GM12878 (cell line): ENCODE data around the gene SLC66A3. TPM values are rescaled to one million over a fixed set of nuclear protein-coding genes. Genes with fewer than 3 reads are reported as not detected.

ENCODE experiments used
- ATAC-seq: fragments of 200-7000 bp; cut with Tn5 transposase; 3 replicates; pipeline ENCODE4 v1.9.1; 2020; ENCODE audit warnings: mild to moderate bottlenecking, moderate library complexity
- BruUV-seq: library from RNA; stranded (reverse); fragments of 400-500 nt; replicated peaks from 2 replicates; lab custom pipeline; 2021; lab: Mats Ljungman, UMichigan
- CTCF ChIA-PET: fragments of 300-600 bp; sonication (Branson Sonifier 250); formaldehyde crosslinking; extraction: SDS; loops from one replicate; lab custom pipeline; 2021; ENCODE audit warnings: inconsistent platforms; lab: Yijun Ruan, JAX
- POLR2A ChIA-PET: fragments of 350-600 bp; formaldehyde crosslinking; extraction: SDS; loops from one replicate; lab custom pipeline; 2021; ENCODE audit warnings: inconsistent platforms; lab: Charles Lee
- RAD21 ChIA-PET: fragments of 300-600 bp; sonication (Branson Sonifier 250); formaldehyde crosslinking; loops from one replicate; lab custom pipeline; 2023; ENCODE audit warnings: antibody characterized with exemption; ENCODE audit not compliant: unreplicated experiment; lab: Charles Lee
- SMC1A ChIA-PET: fragments of 300-600 bp; sonication (Branson Sonifier 250); formaldehyde crosslinking; loops from one replicate; lab custom pipeline; 2023; ENCODE audit not compliant: unreplicated experiment, uncharacterized antibody; lab: Charles Lee
- DNase-seq: peaks from one replicate; pipeline ENCODE4 v3.0.0-alpha.2; 2011; ENCODE audit warnings: low read depth, low spot score
- FAIRE-seq: peaks from 3 replicates; lab custom pipeline; 2011; peaks lifted over from hg19 to GRCh38; lab: Jason Lieb, UNC
- H2AFZ ChIP-seq: 2 replicates; pipeline ENCODE4 v1.6.0; 2011; ENCODE audit warnings: low read depth, low read length, control low read depth; ENCODE audit not compliant: control insufficient read depth
- H3K27ac ChIP-seq: 2 replicates; pipeline ENCODE4 v1.5.1; 2011; ENCODE audit warnings: control low read depth; ENCODE audit not compliant: control insufficient read depth, insufficient read depth
- H3K27me3 ChIP-seq, 2 experiments: replicated peaks in 1 of 2; 2 replicates each; pipeline versions ENCODE4 v1.6.0 to v1.6.1; 2011; ENCODE audit warnings: low read length in 1 of 2; ENCODE audit not compliant: control insufficient read depth in 2 of 2, insufficient read depth in 2 of 2
- H3K36me3 ChIP-seq, 2 experiments: 2 replicates each; pipeline ENCODE4 v1.5.1; 2011; ENCODE audit warnings: low read length in 1 of 2; ENCODE audit not compliant: control insufficient read depth in 2 of 2, insufficient read depth in 2 of 2
- H3K4me1 ChIP-seq: 2 replicates; pipeline ENCODE4 v1.6.1; 2011; ENCODE audit warnings: mild to moderate bottlenecking, low read length, moderate library complexity, mixed read lengths; ENCODE audit not compliant: control insufficient read depth, insufficient read depth
- H3K4me2 ChIP-seq: 2 replicates; pipeline ENCODE4 v1.6.0; 2011; ENCODE audit warnings: control low read depth; ENCODE audit not compliant: control insufficient read depth, insufficient read depth
- H3K4me3 ChIP-seq: fragments of 200-600 bp; sonication (generic); 2 replicates; pipeline ENCODE4 v1.5.1; 2016
- H3K79me2 ChIP-seq: 2 replicates; pipeline ENCODE4 v1.6.0; 2011; ENCODE audit warnings: low read length; ENCODE audit not compliant: control insufficient read depth, insufficient read depth
- H3K9ac ChIP-seq: 2 replicates; pipeline ENCODE4 v1.8.0; 2011; ENCODE audit warnings: low read length, control low read depth, mixed read lengths; ENCODE audit not compliant: control insufficient read depth, insufficient read depth
- H3K9me3 ChIP-seq: replicated peaks from 3 replicates; pipeline ENCODE4 v1.5.1; 2011; ENCODE audit warnings: mild to moderate bottlenecking, low read length; ENCODE audit not compliant: control insufficient read depth, insufficient read depth
- H4K20me1 ChIP-seq: 2 replicates; pipeline ENCODE4 v1.6.0; 2011; ENCODE audit not compliant: control insufficient read depth, insufficient read depth
- BCL11A ChIP-seq: IDR thresholded peaks from 2 replicates; pipeline ENCODE4 v1.6.1; 2011; ENCODE audit warnings: low read depth, low read length
- CBX5 ChIP-seq: sonication (generic); IDR thresholded peaks from 2 replicates; pipeline ENCODE4 v1.6.1; 2016; ENCODE audit warnings: low read depth, moderate library complexity, mild to moderate bottlenecking, inconsistent platforms
- EGR1 ChIP-seq, 2 experiments: IDR thresholded peaks; 1 replicate in 1 of 2; 2 replicates in 1 of 2; pipeline ENCODE4 v1.6.1; 2011 to 2012; ENCODE audit warnings: low read depth in 2 of 2, low read length in 2 of 2, borderline replicate concordance in 1 of 2, mild to moderate bottlenecking in 1 of 2, moderate library complexity in 1 of 2
- ELK1 ChIP-seq: IDR thresholded peaks from 2 replicates; pipeline ENCODE4 v1.6.1; 2012; ENCODE audit warnings: low read depth, low read length, improper control_type of control experiment
- EP300 ChIP-seq, 2 experiments: fragments of 150-350 bp in 1 of 2; IDR thresholded peaks; 2 replicates each; pipeline ENCODE4 v1.6.1; 2011 to 2012; ENCODE audit warnings: low read depth in 2 of 2, low read length in 2 of 2, borderline replicate concordance in 1 of 2, improper control_type of control experiment in 1 of 2, inconsistent platforms in 1 of 2; ENCODE audit not compliant: control insufficient read depth in 1 of 2
- HCFC1 ChIP-seq: fragments of 150-350 bp; IDR thresholded peaks from 2 replicates; pipeline ENCODE4 v1.6.1; 2014; ENCODE audit warnings: low read length
- JUNB ChIP-seq: IDR thresholded peaks from 2 replicates; pipeline ENCODE4 v1.6.1; 2016; ENCODE audit warnings: antibody characterized with exemption, mild to moderate bottlenecking
- NBN ChIP-seq: fragments of 450-650 bp; IDR thresholded peaks from 2 replicates; pipeline ENCODE4 v1.6.1; 2016
- NFXL1 ChIP-seq: fragments of 450-650 bp; IDR thresholded peaks from 2 replicates; pipeline ENCODE4 v1.6.1; 2017; ENCODE audit warnings: antibody characterized with exemption, mild to moderate bottlenecking, borderline replicate concordance
- NR2C2 ChIP-seq: IDR thresholded peaks from 2 replicates; pipeline ENCODE4 v1.6.1; 2011; ENCODE audit warnings: borderline replicate concordance, low read depth; ENCODE audit not compliant: control insufficient read depth, insufficient read length
- PAX8 ChIP-seq: fragments of 450-650 bp; IDR thresholded peaks from 2 replicates; pipeline ENCODE4 v1.6.1; 2017; ENCODE audit warnings: mild to moderate bottlenecking, moderate library complexity
- SIX5 ChIP-seq: IDR thresholded peaks from 2 replicates; pipeline ENCODE4 v1.6.1; 2011; ENCODE audit warnings: mild to moderate bottlenecking, low read depth, low read length, moderate library complexity; ENCODE audit not compliant: severe bottlenecking
- SKIL ChIP-seq: fragments of 450-650 bp; IDR thresholded peaks from 2 replicates; pipeline ENCODE4 v1.6.1; 2017; ENCODE audit warnings: mild to moderate bottlenecking, low read depth, inconsistent platforms; ENCODE audit not compliant: poor library complexity, severe bottlenecking
- SREBF1 ChIP-seq: IDR thresholded peaks from 2 replicates; pipeline ENCODE4 v1.6.1; 2012; ENCODE audit warnings: mild to moderate bottlenecking, low read length
- STAT1 ChIP-seq: fragments of 450-650 bp; conservative IDR thresholded peaks from 2 replicates; pipeline ENCODE4 v1.6.1; 2014; ENCODE audit warnings: antibody characterized with exemption, mild to moderate bottlenecking
- SUZ12 ChIP-seq: fragments of 200-600 bp; sonication (generic); IDR thresholded peaks from one replicate; pipeline ENCODE4 v1.6.1; 2018; ENCODE audit warnings: antibody characterized with exemption, mild to moderate bottlenecking; ENCODE audit not compliant: unreplicated experiment
- TAF1 ChIP-seq: IDR thresholded peaks from 2 replicates; pipeline ENCODE4 v1.6.1; 2011; ENCODE audit warnings: mild to moderate bottlenecking, low read depth, low read length, borderline replicate concordance
- WGBS: methylation state at CpG from one replicate; pipeline ENCODE4 v1.1.6; 2016; ENCODE audit warnings: low lambda C conversion rate; ENCODE audit not compliant: insufficient replicate concordance, insufficient coverage; ENCODE audit errors: missing lambda C conversion rate; 5-methylcytosine and 5-hydroxymethylcytosine counted together
- in situ Hi-C: fragments of 300-500 bp; cut with MboI; formaldehyde crosslinking; loops from 9 replicates; pipeline ENCODE4 v1.14.3; 2018; ENCODE audit warnings: mixed read lengths
- intact Hi-C: fragments of 100-400 bp; cut with micrococcal nuclease; formaldehyde crosslinking; loops from one replicate; pipeline ENCODE4 v1.14.2; 2022; ENCODE audit not compliant: unreplicated experiment
- polyA plus RNA-seq, 11 experiments: library from polyadenylated mRNA; depleted of rRNA in 4 of 11; unstranded in 6 of 11; stranded (reverse) in 5 of 11; fragments of >200 nt; fragmentation: Nextera tagmentation in 4 of 11; fragmentation: Illumina TruSeq in 1 of 11; extraction: Ambion mirVana in 4 of 11; extraction: Trizol in 1 of 11; gene quantifications; 1 replicate in 1 of 11; 2 replicates in 10 of 11; pipeline versions ENCODE4 v1.2.1 to v1.2.3, GENCODE V29; 2011 to 2016; ENCODE audit warnings: inconsistent platforms in 2 of 11, missing spikeins in 2 of 11, low read depth in 1 of 11
- total RNA-seq, 4 experiments: library from RNA; depleted of rRNA in 3 of 4; stranded (reverse); fragments of >200 nt in 3 of 4; fragmentation: Illumina TruSeq in 1 of 4; extraction: Trizol in 1 of 4; gene quantifications; 2 replicates each; pipeline versions ENCODE4 v1.2.1 to v1.2.3, GENCODE V29; 2013 to 2021

Gene SLC66A3
- total and polyA plus RNA-seq, 10 of the 15 experiments (the other 5 are each of a cell fraction or from before 2014, with no cell fraction given): 1.4 to 14.2 (median 6.4) TPM

DNA sequence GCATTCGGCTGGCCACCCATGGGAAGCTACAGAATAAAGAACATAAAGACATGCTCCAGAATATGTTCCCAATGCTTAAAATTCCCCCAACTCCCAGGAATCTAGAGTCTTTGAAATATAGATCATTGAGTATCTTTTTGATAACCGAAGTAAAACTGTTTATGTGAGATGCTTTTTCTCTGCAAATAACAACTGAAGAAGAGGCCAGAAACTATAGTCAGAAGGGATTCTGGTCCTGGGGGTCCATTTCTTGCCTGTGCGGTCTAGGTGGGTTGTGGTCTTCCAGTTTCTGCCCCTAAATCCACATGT lies 30.6 kb upstream of the SLC66A3 start:
- ATAC-seq: no peak
- no peak for TF ChIP-seq EP300 (IDR thresholded peaks at IDR 0.05; ENCODE audit: borderline replicate concordance in 1 of 2, control insufficient read depth in 1 of 2, low read depth in 2 of 2, low read length in 2 of 2)
- TF ChIP-seq NBN: no peak
- TF ChIP-seq SUZ12: no peak
- TF ChIP-seq HCFC1: no peak
- no peak for TF ChIP-seq PAX8
- TF ChIP-seq SREBF1: no peak
- no peak for TF ChIP-seq SIX5
- TF ChIP-seq NFXL1: no peak
- no peak for TF ChIP-seq STAT1
- no peak for TF ChIP-seq BCL11A
- TF ChIP-seq EGR1 (IDR thresholded peaks at IDR 0.05; ENCODE audit: borderline replicate concordance in 1 of 2, low read depth in 2 of 2, low read length in 2 of 2): no peak
- TF ChIP-seq TAF1: no peak
- no peak for TF ChIP-seq ELK1
- no peak for TF ChIP-seq NR2C2
- TF ChIP-seq CBX5: no peak
- no peak for TF ChIP-seq JUNB
- no peak for TF ChIP-seq SKIL
- TF ChIP-seq, all 136 proteins: peak for 0
- ChIA-PET POLR2A (no interaction called here), CTCF (interaction anchor here (0.5 to 5.0 kb wide), 7 partner anchors 53 to 307 kb away, joined by 3 to 42 read pairs (median 3); no protein-coding TSS in a partner anchor), RAD21 (interaction anchor here (2.7 kb wide), 1 partner anchor 292 kb away, joined by 20 read pairs; no protein-coding TSS in a partner anchor), SMC1A (interaction anchor here (1.5 to 3.9 kb wide), 3 partner anchors 11 to 292 kb away, joined by 5 to 15 read pairs (median 6); no protein-coding TSS in a partner anchor)
- no peak overlapping the region for H2AFZ ChIP-seq
- no peaks in the 10 kb centered on the region for H3K36me3 ChIP-seq
- DNase-seq (no peak), FAIRE-seq (no peak)
- H3K27ac ChIP-seq: no peak overlapping the region
- H3K9me3 ChIP-seq: no peaks in the 10 kb centered on the region
- WGBS: 13% methylated on average over 3 of the region's 3 CpGs
- in situ Hi-C loops: loop anchor here (5.0 kb wide), 1 partner anchor 287 kb away; no protein-coding TSS in a partner anchor
- no peak overlapping the region for H3K9ac ChIP-seq
- no peaks in the 10 kb centered on the region; the same call in 1 of the 2 replicates for H4K20me1 ChIP-seq
- H3K27me3 ChIP-seq: no peaks in the 10 kb centered on the region; a peak in 2 of 4 replicates
- intact Hi-C loops: loop anchor here (1.0 to 10.0 kb wide), 3 partner anchors 25 to 292 kb away; no protein-coding TSS in a partner anchor
- H3K79me2 ChIP-seq: no peaks in the 10 kb centered on the region
- no peak overlapping the region for H3K4me2 ChIP-seq
- H3K4me3 ChIP-seq: no peak overlapping the region
- no TSS peak for BruUV-seq
- H3K4me1 ChIP-seq: no peaks in the 10 kb centered on the region
